HUDEP-2 (cell line): ENCODE measurements around the gene RNF213.

Experiments used
- DNase-seq, 76 experiments: peaks; one replicate each; lab custom pipeline; 2025; ENCODE audit not compliant: unreplicated experiment in 76 of 76; lab: John Stamatoyannopoulos, UW

Gene RNF213

DNA sequence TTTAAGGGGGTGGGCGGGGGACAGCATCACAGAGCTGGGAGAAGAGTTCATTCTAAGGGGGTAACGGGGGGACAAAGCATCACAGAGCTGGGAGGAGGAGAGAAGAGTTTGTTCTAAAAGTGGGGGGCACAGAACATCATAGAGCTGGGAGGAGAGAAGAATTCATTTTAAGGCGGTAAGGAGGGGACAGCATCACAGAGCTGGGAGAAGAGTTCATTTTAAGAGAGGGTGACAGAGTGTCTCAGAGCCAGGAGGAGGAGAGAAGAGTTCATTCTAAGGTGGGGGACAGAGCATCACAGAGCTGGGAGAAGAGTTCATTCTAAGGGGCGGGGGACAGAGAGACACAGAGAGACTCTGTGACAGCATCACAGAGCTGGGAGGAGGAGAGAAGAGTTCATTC is 182.1 kb downstream of the RNF213 start:
- no peak for DNase-seq

DNA sequence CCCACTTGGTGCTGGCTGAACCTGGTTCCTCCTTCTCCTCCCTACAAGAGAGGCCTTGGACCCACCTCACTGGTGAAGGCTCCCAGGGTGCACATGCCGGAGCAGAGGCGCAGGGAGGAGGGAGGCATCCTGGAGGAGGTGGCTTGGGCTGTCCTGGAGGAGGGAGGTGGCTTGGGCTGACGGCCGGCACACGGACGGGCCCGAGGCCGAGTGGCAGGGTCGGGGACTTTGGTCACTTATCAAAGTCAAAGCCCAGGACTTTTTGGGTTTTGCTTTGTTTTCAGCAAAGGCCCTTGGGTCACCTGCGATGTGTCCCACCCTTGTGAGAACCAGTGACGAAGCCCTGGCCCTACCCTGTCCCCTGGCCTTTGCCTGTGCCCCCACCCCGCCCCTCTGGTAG is 182.8 kb downstream of the RNF213 start:
- no peak for DNase-seq

DNA sequence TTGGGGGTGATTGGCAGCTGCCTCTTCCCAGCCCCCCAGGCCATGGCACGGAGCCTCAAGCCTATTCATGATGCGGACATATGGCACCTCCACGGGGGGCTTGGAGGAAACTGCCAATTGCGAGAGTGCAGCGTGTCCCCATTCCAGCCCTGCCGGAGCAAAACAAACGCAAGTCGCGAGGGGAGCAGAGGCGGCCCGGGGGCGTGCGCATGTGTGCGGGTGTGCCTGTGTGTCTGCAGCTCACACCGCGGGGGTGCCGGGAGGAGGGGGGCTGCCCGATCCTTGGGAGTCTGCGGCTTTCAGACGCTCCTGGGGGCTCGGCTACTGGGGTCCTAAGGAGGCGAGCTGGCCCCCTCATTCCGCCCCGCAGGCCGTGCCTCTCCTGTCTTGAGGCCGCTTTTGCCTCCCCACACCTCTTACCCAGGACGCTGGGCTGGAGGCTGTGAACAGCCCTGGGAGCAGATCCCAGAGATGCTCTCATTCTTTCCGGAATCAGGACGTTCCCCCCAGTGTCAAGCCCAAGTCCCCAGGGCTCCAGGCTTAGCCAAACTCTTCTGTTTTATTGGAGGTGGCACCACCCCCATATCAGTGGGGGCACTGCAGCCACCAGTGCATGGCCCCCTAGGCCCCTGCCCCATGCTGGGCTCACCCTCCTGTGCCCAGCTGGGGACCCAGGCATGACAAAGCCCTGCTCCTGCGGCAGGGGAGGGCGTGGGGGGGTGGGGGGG is 183.4 kb downstream of the RNF213 start:
- DNase-seq, result no peak

DNA sequence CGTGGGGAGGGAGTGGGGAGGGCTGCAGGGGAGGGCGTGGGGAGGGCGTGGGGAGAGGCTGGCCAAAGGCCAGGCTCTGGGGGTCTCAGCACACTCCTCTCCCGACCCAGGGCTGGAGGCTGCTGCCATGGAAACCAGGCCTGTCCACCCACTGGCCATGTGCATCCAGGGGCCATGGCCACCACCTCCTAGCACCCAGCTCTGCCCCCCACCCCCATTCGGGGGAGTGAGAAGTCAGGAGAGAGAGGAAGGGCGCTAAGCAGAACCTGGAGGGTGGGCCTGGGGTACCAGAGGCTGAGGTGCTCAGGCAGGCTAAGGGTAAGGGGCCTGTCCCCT is 184.0 kb downstream of the RNF213 start:
- DNase-seq, result no peak

DNA sequence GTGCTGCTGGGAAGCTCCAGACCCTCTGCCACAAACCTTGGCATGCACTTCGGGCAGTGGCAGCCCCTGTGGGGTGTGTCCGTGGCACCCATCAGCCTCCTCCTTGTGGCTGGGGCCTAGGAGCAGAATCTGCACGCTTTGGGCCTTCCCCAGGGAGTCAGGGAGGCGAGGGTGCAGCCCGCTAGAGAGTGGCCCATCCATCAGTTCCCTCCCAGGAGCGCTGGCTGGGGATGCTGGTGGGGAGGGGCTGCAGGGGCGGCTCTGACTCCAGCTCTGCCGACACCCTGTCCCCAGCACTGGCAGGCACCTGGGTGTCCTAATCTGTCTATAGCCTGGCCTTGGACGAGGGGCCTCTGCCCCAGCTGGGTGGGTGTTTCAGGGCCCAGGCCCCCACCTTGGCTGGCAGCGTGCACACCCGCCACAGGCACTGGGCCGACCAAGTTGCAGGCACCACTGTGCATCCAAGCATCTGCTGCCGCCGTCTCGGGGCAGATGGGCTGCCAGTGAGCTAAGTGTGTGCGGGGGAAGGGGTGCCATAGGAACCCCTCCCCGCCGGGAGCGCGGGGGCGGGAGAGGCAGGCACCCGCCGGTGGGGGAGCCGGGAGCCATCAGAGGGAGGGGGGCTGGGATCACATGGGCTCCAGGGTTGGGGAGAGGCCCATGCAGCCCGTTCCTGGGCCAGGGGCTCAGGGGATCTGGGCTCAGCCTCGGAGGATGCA is 184.5 kb downstream of the RNF213 start:
- DNase-seq, result no peak

DNA sequence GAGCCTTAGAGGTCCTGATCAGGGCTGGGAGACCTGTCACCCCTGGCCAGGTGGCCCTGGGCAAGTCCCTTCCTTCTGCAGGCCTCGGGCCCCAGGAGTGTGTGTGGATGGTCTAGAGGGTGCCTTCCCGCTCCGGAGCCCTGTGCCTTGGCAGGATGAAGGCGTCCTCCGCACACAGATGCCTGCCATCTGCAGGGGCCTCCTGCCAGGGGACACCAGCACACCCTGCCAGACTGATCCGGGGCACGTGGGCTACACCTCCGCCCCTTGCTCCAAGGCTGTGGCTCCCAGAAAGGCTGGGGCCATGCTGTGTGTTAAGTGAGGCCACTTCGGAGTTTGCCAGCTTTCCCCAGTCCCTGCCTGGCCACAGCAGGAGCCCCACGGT is 185.1 kb downstream of the RNF213 start:
- DNase-seq, result no peak

DNA sequence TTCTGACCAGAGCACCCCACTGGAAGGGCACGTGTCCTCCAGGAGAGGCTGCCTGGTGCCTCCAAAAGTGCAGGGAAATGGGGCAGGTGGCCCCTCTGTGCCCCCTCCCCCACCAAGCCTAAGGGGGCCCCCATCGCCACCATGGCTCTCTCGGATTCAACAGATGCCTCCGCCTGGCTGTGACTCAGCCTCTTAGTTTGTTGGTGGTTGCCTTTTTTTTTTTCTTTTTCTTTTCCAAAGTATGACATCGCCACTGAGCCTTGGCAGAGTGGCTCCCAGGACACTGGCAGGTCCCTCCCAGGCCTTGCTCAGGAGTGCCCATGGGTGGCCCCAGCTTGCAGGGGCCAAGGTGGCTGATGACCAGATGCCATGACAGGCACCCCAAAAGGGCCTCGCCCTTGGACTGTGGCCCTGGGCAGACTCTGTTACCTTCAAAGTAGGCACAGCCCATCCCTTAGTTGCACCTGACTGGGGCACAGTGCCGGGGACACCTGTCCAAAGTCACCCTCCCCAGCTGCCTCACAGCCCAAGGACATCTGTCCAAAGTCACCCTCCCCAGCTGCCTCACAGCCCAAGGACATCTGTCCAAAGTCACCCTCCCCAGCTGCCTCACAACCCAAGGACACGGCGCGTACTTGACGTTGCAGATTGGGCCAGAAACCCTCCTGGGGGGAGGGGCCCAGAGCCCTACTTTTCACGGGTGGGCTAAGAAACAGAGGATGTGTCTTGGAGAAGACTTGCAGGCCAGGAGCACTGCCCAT is 186.2 kb downstream of the RNF213 start:
- no peak for DNase-seq

DNA sequence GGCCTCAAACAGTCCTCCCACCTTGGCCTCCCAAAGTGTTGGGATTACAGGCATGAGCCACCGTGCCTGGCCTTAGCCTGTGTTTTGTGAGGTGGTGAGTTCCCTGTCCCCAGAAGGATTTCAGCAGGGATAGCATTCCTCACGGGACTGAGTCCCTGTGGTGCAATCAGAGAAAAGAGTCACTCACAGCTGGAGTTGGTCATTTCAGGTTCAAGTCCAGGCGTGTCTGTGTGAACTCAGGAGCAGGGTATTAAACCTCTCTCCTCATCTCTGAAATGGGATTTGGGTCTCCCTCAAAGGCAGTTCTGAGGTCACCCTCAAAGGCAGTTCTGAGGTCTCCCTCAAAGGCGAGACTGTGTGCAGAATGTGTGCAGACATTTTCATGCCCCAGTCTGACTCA is 187.1 kb downstream of the RNF213 start:
- DNase-seq, result no peak
